ENCODE measurements around the gene AK8.
A peak's percentile ranks its signal among the peaks of the same experiment; 100 is the strongest.

Gene AK8

DNA sequence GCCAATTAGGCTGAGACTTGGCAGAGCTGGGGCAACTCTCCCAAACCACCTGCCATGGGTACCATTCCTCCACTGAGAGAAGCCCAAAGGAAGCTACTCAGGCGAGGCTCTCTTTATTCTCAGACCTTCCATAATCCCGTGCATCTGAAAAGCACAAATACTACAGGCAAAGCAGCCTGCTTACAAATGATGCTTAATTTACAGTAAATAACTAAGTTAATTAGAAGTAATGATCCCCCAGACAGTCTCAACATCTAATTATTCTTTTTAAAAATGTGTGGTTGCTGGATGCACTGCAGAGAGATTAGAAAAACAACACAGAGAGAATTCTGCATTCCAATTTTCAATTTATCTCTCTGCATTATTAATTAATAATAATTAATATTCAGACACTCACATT lies 53.1 kb downstream of the AK8 start:
- DNase-seq, result no peak

DNA sequence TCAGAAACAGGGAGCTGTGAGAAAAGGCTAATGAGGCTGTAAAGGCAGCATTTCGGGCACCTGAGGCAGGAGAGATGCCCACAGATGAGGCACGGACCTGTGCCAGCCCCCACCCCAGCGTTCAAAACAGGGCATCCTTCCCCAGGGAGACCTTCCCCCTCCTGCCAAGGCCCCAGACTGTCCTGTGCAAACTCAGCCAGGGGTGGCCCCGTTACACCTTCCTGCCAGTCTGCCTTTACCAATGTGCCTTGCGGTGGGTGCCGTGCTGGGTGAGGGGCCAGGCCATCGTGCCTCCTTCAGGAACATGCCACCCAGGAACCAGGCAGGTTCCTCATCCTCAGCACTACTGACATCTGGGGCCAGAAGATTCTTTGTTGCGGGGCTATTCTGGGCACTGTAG lies 53.9 kb downstream of the AK8 start:
- no peak for DNase-seq

DNA sequence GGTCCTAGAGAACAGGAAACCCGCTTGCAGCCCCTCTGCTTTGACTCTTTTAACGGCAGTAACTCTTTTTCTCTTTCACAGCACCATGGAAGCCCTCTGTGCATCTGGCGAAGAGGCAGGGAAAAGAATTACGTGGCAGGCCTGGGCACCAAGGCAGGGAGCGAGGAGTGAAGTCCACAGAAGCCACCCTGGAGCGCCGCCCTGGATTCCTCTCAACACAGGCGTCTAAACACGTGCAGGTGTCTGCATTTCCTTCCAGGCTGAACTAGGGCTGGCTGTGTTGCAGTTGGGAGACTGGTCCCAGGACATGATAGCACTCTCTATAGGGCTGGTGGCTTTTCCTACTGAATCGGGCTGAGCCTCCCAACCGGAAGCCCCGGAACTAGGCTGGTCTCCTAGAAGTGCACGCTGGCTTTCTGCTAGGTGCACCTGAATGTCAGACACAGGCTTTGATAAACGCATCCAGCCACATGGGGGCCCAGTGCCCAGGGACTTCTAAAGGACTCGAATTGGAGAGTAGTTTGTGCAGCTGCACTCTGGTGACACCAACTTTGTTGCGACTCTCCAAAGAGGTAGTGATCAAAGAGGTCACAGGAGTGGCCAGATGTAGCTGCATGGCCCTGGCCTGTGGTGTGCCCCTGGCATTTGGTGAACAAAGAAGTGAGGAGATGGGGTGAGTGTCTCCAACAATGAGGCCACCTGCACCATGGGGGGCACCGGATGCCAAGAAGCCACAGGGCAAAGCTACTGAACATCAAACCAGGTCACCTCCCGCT lies 54.5 kb downstream of the AK8 start:
- no peak for DNase-seq

DNA sequence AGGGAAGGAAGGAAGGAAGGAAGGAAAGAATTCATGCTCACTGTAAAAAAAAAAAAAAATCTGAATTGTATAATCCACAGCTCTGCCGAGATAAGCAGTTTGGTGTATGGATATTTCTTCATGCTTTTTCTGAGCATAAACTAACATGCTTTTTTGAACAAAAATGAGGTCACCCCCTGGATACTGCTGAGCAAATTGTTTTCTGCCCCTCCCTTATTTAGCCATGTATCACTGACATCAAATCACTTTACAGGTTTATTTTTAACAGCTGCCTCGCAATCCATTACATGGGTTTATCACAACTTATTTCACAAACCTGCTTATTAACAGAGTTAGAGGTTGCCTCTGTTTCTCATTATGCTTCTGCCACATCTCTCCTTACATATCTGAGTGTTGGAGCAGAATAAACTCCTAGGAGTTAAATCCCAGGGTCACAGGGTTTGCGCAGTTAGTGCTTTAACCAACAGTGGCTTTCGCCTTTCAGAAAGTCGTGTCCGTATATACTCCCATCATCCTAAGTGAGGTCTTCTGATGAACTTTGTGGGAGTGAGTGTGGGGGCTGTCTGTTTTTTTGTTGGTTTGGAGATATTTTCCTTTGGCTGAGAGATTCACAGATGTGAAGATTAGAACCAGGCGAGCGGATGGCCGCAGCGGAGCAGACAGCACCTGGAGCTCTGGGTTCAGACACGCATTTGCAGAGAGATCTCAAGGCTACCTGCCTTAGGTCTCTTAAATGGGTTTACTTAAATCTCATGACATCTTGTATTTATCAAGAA lies 57.7 kb downstream of the AK8 start:
- DNase-seq, result no peak

DNA sequence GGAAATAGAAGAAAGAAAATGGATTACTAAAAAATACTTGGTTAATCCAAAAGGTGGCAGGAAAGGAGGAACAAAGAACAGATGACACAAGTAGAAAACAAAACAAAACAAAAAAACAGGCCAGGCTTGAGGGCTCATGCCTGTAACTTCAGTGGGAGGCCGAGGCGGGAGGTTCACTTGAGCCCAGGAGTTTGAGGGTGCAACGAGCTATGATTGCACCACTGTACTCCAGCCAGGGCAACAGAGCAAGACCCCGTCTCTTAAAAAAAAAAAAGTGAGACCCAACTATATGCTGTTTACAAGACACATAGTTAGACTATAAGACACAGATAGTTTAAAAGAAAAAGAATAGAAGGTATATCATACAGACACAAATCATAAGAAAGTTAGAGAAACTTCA lies 59.5 kb downstream of the AK8 start:
- DNase-seq, result no peak

DNA sequence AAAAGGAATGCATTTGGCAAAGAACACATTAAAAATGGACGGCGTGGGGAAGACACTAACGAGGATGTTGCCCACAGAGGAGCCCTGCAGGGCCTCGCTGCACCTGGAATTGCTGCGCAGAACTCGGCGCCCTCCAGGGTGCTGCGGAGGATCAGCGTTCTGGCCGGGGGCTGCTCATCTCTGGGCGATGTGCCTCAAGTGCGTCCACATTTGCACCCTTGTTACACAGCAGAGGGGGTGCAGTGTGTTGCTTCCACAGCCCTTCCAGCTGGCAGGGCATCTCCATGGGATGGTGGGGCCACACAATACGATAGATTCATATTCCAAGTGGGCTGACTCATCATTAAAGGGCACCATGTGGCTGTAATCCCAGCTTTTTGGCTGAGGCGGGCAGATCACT lies 63.1 kb downstream of the AK8 start:
- no peak for DNase-seq

DNA sequence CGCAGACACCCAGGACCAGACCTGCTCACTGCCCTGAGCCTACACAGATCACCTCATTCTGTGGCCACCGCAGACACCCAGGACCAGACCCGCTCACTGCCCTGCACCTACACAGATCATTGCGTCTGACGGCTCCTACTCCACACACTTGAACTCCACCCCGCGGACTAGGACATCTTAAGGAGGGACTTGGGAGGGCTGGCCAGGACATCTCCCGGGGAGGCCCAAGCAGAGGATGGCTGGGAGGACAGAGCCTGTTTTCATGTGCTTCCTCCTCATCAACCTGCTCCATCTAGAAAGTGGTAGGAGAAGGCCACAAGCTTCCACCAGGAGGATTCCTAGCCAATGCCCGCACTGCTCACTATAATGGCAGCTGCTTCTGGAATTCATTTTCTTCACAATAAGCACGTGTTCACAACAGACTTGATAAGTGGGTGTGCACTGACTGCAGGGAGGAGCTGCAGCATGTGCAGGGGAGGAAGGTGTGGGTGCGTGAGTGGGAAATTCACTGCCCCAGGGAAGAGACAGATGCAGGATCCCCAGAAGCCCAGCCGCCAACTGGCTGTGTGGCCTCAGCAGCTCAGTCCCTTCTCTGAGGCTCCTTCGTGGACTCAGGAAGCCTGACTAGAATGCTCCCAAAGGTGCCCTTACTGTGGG lies 64.8 kb downstream of the AK8 start:
- DNase-seq, result no peak

DNA sequence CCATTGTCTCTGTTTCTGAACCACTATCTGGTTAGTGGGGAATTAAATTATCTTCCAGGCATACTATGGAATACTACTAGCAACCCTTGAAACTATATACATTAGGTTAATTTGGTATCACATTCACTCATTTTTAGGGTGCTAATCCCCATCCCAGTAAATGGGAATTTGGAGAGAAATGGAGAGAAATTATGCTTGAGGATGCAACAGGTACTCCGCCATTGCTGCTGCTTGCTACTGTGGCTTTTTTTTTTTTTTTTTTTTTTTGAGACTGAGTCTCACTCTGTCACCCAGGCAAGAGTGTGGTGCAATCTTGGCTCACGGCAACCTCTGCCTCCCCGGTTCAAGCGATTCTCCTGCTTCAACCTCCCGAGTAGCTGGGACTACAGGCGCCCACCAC lies 66.1 kb downstream of the AK8 start:
- no peak for DNase-seq

DNA sequence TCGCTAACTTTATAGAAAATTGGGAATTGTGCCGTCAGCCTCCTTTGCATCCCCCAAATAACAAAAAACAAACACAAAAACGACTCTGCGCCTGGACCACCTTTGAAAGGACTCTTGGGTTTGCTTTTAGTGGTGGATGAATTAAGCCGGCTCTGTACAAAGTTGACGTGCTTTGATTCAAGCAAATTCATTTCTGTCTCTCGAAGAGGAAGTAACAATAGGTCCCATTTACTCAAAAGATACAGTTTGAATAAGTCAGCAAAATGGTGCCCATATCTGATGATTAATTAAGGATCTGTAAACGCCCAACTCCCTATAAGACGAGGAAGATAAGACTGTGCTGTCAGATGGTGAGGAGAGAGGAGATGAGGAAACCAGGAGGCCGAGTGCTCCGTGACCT lies 67.8 kb downstream of the AK8 start:
- no peak for DNase-seq

DNA sequence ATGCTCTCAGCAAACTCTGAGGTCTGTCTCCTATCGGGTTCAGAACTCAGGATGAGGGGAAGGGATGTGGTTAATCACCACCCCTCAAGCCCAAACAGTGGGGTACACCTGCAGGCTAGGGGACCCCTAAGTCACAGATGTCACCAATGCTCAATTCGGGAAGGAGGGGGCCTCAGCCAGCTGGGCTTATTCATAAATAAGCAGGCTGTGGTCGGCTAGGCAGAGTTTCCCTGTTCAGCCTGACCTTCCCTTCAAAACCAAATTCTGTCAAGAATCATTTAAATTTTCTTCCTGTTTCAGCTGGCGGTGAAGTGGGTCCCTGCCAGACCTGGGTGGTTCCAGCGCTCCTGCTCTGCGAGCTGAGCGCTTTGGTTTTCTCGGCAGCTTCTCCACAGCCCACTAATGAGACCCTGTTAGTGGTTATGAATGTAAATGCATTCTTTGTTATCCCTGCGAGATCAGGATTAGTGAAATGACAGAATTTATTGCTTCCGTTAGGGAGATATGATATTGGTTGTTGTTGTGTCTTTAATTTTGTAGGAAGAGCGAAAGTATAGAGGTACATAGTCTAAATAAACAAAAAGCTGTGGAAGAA lies 68.3 kb downstream of the AK8 start:
- DNase-seq, result no peak

DNA sequence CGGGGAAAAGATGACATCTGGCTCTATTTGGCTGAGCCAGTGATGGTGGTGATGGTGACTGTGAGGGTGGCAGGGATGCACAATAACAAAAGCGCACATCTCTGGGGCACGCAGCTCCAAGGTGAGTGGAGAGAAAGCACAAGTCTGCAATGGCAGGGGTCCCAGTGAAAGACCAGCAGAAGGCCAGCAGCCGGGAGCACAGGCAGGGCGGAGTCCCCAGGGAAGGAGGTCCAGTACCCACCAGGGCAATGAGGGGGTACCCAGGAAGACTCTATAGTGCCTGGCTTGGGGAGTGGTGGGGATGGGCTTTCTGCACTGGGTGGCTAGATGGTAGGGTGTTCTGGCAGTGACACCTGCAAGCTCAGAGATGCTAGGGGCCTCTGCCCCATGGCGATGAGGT lies 69.4 kb downstream of the AK8 start:
- no peak for DNase-seq

DNA sequence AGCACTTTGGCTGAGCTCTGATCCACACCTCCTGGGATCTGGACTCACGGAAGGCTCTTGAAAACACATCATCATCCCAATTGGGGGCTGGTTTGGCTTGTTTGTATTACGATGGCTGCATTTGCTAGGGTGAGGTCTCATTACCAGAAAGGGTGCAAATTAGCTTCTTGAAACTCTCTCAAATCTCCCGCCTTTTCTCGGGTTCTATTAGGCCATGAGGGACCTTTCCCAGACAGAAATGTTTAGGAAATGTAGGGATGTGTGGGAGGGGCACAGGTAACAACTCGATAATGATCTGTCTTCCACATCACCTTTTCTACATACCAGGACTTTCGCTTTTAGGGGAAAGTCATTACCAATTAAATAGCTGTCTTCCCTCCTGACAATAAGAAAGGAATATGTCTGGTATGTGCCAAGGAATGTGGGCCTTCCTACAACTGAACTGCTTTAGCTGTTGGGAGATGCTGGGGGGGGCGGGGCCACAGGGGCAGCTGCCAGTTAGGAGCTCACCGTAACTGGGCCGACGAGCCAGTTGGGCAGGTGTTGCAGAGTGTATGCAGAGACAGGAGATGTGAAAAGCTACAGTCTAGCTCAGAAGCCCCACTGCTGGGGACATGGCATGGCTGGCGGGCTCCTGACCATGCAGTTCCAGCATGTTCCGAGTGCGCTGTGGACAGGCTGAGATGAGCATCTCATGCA lies 71.2 kb downstream of the AK8 start:
- DNase-seq, result no peak

DNA sequence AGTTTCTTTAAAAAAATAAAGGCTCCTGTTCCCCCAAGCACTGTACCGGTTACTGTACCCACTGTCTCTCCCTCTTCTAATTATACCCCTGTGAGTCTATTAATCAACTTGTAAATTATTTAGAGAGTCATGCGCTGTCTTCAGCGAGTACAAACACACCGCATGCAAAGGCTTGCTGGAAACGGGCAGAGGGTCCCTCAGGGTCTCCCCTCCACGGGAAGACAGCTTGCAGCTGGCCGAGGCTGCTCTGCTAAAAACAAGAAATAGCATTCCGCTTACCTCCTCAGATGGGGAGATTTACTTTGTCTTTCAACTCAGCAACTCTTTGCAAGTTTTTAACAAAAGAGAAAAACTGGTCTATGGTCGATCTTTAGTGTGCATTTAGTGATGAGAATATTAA lies 71.8 kb downstream of the AK8 start:
- no peak for DNase-seq

DNA sequence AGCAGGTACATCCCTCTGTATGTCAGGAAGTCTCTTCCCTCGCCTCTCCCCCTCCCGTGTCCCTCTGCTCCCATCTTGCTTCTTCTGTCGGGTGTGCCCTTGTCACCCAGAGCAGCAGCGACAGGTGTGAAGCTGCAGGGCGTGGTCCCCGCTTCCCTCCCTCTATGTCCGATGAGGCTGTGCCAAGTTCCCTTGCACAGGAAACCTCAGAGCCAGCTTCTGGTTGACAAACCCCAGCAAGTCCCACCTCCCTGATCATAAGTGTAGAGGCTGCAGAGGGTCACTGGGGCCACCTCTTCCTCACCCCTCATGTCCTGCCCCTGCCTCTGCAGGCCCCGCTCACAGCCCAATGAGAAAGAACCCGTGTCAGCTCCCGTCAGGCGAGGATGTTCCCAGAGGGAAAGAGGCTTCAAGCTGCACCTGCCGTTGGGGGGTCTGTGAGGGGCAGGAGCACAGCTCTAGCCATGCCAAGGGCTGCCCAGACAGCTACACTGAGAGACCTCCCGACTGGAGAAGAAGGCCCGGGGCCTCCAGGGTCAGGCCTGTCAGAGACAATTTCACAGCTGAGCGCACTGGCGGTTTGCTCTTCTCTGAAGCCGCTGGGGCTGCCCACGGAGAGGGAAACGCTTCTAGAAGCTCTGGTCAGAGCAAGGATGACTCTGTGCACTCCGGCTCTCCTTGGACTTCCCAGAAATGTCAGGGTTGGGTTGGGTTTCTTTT lies 73.3 kb downstream of the AK8 start:
- DNase-seq, result no peak

DNA sequence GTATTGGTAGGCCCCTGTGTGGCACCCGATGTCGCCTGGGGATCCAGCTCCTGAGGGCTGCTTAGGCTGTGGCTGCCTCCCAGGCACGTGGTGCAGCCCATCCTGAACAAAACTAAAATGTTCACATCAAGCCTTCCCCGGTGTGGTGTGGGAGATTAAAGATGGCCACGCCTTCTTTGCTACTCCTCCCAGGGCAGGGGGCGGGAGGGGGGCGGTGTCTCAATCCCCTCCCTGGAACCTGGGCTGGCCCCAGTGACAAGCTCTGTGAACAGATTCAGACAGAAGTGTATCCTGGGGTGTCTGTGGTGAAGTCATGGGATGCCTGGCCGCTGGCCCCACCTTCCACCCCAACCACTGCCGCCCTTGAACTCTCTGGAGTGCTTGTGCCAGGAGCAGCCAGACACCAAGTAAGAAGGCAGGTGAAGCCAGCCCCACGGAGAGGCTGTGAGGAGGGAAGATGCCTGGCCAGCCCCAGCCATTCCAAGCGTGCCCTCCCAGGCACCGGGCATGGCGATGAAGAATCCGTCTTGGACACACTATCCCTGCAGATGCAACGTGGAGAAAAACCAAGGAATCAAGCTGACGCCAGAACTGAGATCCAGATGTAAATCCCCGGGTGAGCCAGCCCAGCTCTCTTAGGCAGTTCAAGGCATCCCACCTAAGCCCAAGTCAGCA lies 75.8 kb downstream of the AK8 start:
- no peak for DNase-seq

DNA sequence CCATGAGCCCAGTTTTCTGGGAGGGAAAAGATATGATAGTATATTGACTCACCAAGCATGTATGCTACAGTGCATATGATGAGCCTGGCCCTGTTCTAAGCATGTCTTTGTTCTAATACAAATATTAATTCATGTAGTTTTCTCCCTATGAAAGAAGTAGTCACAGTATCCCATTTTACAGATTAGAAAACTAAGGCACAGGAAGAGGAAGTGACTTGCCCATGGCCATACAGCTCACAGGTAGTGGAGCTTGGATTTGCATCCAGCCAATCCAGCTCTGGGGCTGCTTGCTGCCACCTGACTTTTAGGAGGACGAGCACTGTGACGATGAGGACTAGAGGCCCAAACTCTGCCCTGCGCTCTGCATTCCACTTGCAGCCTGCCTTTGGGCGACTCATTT lies 76.4 kb downstream of the AK8 start:
- no peak for DNase-seq

DNA sequence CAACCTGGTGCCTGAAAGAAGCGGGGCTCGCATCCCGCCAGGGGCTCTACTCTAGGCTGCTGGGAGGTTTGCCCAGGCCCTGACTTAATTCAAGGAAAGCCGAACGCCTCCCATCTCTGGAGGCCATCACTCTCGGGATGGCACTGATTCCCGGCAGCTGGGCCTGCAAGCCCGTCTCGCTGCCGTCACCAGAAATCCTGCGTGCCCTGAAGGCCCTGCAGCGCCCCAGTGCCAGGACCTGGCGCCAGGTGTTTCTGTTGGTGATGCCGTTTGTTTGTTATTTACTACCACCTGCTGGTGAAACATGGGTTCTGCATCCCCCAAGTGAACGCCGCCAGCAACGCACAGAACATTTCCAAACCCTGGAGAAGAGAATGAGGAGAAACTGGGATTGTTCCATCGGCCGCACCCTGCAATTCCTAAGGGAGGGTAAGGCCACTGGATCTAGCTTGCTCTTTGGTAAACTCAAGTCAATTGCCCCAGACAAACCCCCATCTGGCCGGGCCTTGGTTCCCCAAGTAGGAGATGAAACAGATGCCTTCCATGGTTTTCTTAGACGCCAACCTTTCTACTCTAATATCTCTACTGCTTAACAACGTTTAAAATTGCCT lies 77.9 kb downstream of the AK8 start:
- peak; percentile 59 to 66 for DNase-seq

DNA sequence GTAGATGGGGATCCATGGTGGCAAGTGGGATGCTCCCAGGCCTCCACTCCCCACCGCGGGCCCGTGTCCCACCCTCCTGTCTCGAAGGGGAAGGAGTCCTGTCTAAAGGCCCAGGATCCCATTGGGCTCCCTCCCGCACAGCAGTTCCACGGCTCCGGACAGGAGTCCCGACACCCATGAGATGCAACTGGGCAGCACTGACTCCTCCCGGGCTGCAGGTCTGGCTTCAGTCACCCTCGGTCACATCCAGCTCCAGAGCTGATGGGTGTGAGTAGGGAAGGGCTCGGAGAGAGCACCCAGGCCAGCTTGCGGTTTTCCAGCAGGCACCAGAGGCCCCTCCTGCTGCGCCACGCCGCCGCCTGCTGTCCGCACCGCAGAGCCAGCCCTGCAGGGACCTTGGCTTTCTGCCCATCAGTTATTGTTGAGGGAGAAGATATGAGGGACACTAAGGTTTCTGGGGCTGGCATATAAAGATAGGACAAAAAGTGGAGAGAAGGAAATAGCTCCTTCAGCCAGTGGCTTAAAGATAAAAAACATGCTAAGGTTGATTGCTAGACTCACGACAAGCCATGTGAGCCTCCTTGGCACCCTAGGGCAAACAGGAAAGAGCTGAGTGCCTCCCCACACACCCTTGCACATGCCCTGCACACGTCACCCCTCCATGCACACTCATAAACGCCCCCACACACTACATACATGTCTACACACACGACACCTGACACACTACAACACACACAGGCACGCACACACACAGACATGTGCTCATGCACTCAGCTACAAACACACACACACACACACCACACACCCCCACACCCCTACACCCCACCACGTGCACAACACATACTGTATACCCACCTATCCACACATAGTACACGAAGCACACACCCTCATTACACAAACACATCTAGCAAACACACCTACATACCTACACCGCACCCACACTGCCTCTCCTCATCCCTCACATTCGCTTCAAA lies 79.0 kb downstream of the AK8 start:
- DNase-seq, result no peak

DNA sequence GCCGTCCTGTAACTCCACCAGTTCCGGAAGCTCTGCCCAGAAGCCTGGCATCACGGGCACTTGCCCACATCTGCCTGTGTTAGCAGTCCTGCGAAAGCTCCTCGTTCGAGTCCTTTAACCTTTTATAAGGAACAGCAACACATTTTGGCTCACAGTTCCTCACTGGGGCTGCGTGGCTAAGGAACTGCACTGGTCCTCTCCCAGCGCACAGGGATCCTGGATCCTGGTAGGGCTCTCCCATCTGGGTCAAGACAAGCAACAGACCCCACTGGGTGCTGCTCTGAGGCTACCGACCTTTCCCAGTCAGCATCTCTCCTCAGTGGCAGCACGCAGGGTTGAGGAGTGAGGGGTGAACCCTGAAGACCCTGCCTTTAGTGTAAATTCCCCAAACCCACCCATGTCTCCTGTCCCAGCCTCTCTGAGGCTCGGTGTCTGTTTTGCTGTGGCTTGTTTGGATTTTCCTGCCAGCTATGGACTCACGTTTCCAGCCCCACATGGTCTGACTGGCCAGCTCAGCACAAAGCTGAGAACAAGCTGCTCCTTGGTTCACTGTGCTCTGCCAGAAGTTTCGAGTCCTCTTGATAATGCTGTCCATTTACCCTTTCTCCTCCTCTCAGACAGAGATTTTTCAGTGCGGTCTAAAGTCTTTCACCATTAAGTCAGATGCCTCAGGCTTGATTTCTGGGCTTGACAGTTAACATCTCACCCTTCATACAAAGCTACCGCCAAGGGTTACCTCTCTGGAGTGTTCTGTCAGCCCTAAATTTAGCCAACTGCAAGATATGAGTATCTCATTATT lies 80.0 kb downstream of the AK8 start:
- DNase-seq, result no peak

All from activated CD4-positive, alpha-beta T cell treated with anti-CD3 and anti-CD28 coated beads for 4 hours (primary cell).